GM12878 (cell line): ENCODE data around the gene ZNF423. TPM values are rescaled to one million over a fixed set of nuclear protein-coding genes. Genes with fewer than 3 reads are reported as not detected.

Source experiments
- ATAC-seq: fragments of 200-7000 bp; cut with Tn5 transposase; 3 replicates; pipeline ENCODE4 v1.9.1; 2020; ENCODE audit warnings: mild to moderate bottlenecking, moderate library complexity
- BruUV-seq: library from RNA; stranded (reverse); fragments of 400-500 nt; replicated peaks from 2 replicates; lab custom pipeline; 2021; lab: Mats Ljungman, UMichigan
- CTCF ChIA-PET: fragments of 300-600 bp; sonication (Branson Sonifier 250); formaldehyde crosslinking; extraction: SDS; loops from one replicate; lab custom pipeline; 2021; ENCODE audit warnings: inconsistent platforms; lab: Yijun Ruan, JAX
- POLR2A ChIA-PET: fragments of 350-600 bp; formaldehyde crosslinking; extraction: SDS; loops from one replicate; lab custom pipeline; 2021; ENCODE audit warnings: inconsistent platforms; lab: Charles Lee
- RAD21 ChIA-PET: fragments of 300-600 bp; sonication (Branson Sonifier 250); formaldehyde crosslinking; loops from one replicate; lab custom pipeline; 2023; ENCODE audit warnings: antibody characterized with exemption; ENCODE audit not compliant: unreplicated experiment; lab: Charles Lee
- SMC1A ChIA-PET: fragments of 300-600 bp; sonication (Branson Sonifier 250); formaldehyde crosslinking; loops from one replicate; lab custom pipeline; 2023; ENCODE audit not compliant: unreplicated experiment, uncharacterized antibody; lab: Charles Lee
- DNase-seq: peaks from one replicate; pipeline ENCODE4 v3.0.0-alpha.2; 2011; ENCODE audit warnings: low read depth, low spot score
- FAIRE-seq: peaks from 3 replicates; lab custom pipeline; 2011; peaks lifted over from hg19 to GRCh38; lab: Jason Lieb, UNC
- H2AFZ ChIP-seq: 2 replicates; pipeline ENCODE4 v1.6.0; 2011; ENCODE audit warnings: low read depth, low read length, control low read depth; ENCODE audit not compliant: control insufficient read depth
- H3K27ac ChIP-seq: 2 replicates; pipeline ENCODE4 v1.5.1; 2011; ENCODE audit warnings: control low read depth; ENCODE audit not compliant: control insufficient read depth, insufficient read depth
- H3K27me3 ChIP-seq, 2 experiments: replicated peaks in 1 of 2; 2 replicates each; pipeline versions ENCODE4 v1.6.0 to v1.6.1; 2011; ENCODE audit warnings: low read length in 1 of 2; ENCODE audit not compliant: control insufficient read depth in 2 of 2, insufficient read depth in 2 of 2
- H3K36me3 ChIP-seq, 2 experiments: 2 replicates each; pipeline ENCODE4 v1.5.1; 2011; ENCODE audit warnings: low read length in 1 of 2; ENCODE audit not compliant: control insufficient read depth in 2 of 2, insufficient read depth in 2 of 2
- H3K4me1 ChIP-seq: 2 replicates; pipeline ENCODE4 v1.6.1; 2011; ENCODE audit warnings: mild to moderate bottlenecking, low read length, moderate library complexity, mixed read lengths; ENCODE audit not compliant: control insufficient read depth, insufficient read depth
- H3K4me2 ChIP-seq: 2 replicates; pipeline ENCODE4 v1.6.0; 2011; ENCODE audit warnings: control low read depth; ENCODE audit not compliant: control insufficient read depth, insufficient read depth
- H3K4me3 ChIP-seq: fragments of 200-600 bp; sonication (generic); 2 replicates; pipeline ENCODE4 v1.5.1; 2016
- H3K79me2 ChIP-seq: 2 replicates; pipeline ENCODE4 v1.6.0; 2011; ENCODE audit warnings: low read length; ENCODE audit not compliant: control insufficient read depth, insufficient read depth
- H3K9ac ChIP-seq: 2 replicates; pipeline ENCODE4 v1.8.0; 2011; ENCODE audit warnings: low read length, control low read depth, mixed read lengths; ENCODE audit not compliant: control insufficient read depth, insufficient read depth
- H3K9me3 ChIP-seq: replicated peaks from 3 replicates; pipeline ENCODE4 v1.5.1; 2011; ENCODE audit warnings: mild to moderate bottlenecking, low read length; ENCODE audit not compliant: control insufficient read depth, insufficient read depth
- H4K20me1 ChIP-seq: 2 replicates; pipeline ENCODE4 v1.6.0; 2011; ENCODE audit not compliant: control insufficient read depth, insufficient read depth
- BACH1 ChIP-seq: fragments of 450-650 bp; IDR thresholded peaks from 2 replicates; pipeline ENCODE4 v1.6.1; 2017; ENCODE audit warnings: mild to moderate bottlenecking, borderline replicate concordance
- CHD4 ChIP-seq: fragments of 200-600 bp; sonication (generic); IDR thresholded peaks from 2 replicates; pipeline ENCODE4 v1.6.1; 2016; ENCODE audit warnings: mild to moderate bottlenecking
- DPF2 ChIP-seq: fragments of 450-650 bp; IDR thresholded peaks from 2 replicates; pipeline ENCODE4 v1.6.1; 2017; ENCODE audit warnings: mild to moderate bottlenecking
- HDAC2 ChIP-seq: fragments of 200-600 bp; sonication (generic); IDR thresholded peaks from 2 replicates; pipeline ENCODE4 v1.6.1; 2017
- RCOR1 ChIP-seq: conservative IDR thresholded peaks from 2 replicates; pipeline ENCODE4 v1.6.1; 2012; ENCODE audit warnings: low read depth, low read length, improper control_type of control experiment
- RUNX3 ChIP-seq: IDR thresholded peaks from 2 replicates; pipeline ENCODE4 v1.6.1; 2012; ENCODE audit warnings: low read length, inconsistent platforms
- SIX5 ChIP-seq: IDR thresholded peaks from 2 replicates; pipeline ENCODE4 v1.6.1; 2011; ENCODE audit warnings: mild to moderate bottlenecking, low read depth, low read length, moderate library complexity; ENCODE audit not compliant: severe bottlenecking
- SMARCA5 ChIP-seq: fragments of 450-650 bp; IDR thresholded peaks from 2 replicates; pipeline ENCODE4 v1.6.1; 2017; ENCODE audit warnings: mild to moderate bottlenecking
- STAT3 ChIP-seq: IDR thresholded peaks from 2 replicates; pipeline ENCODE4 v1.6.1; 2011; ENCODE audit warnings: low read depth, low read length, improper control_type of control experiment
- ZZZ3 ChIP-seq: IDR thresholded peaks from 2 replicates; pipeline ENCODE4 v1.6.1; 2011; ENCODE audit warnings: low read depth; ENCODE audit not compliant: control insufficient read depth, insufficient read length
- WGBS: methylation state at CpG from one replicate; pipeline ENCODE4 v1.1.6; 2016; ENCODE audit warnings: low lambda C conversion rate; ENCODE audit not compliant: insufficient replicate concordance, insufficient coverage; ENCODE audit errors: missing lambda C conversion rate; 5-methylcytosine and 5-hydroxymethylcytosine counted together
- in situ Hi-C: fragments of 300-500 bp; cut with MboI; formaldehyde crosslinking; loops from 9 replicates; pipeline ENCODE4 v1.14.3; 2018; ENCODE audit warnings: mixed read lengths
- intact Hi-C: fragments of 100-400 bp; cut with micrococcal nuclease; formaldehyde crosslinking; loops from one replicate; pipeline ENCODE4 v1.14.2; 2022; ENCODE audit not compliant: unreplicated experiment
- polyA plus RNA-seq, 11 experiments: library from polyadenylated mRNA; depleted of rRNA in 4 of 11; unstranded in 6 of 11; stranded (reverse) in 5 of 11; fragments of >200 nt; fragmentation: Nextera tagmentation in 4 of 11; fragmentation: Illumina TruSeq in 1 of 11; extraction: Ambion mirVana in 4 of 11; extraction: Trizol in 1 of 11; gene quantifications; 1 replicate in 1 of 11; 2 replicates in 10 of 11; pipeline versions ENCODE4 v1.2.1 to v1.2.3, GENCODE V29; 2011 to 2016; ENCODE audit warnings: inconsistent platforms in 2 of 11, missing spikeins in 2 of 11, low read depth in 1 of 11
- total RNA-seq, 4 experiments: library from RNA; depleted of rRNA in 3 of 4; stranded (reverse); fragments of >200 nt in 3 of 4; fragmentation: Illumina TruSeq in 1 of 4; extraction: Trizol in 1 of 4; gene quantifications; 2 replicates each; pipeline versions ENCODE4 v1.2.1 to v1.2.3, GENCODE V29; 2013 to 2021
- TF ChIP-seq, protein P1 (sequence below): fragments of 450-650 bp; IDR thresholded peaks from 2 replicates; pipeline ENCODE4 v1.6.1; 2016; ENCODE audit warnings: mild to moderate bottlenecking
- TF ChIP-seq, protein P2 (sequence below): fragments of 150-350 bp; IDR thresholded peaks from 2 replicates; pipeline ENCODE4 v1.6.1; 2016; ENCODE audit warnings: low read depth, low read length
- TF ChIP-seq, protein P3 (sequence below): IDR thresholded peaks from 2 replicates; pipeline ENCODE4 v1.6.1; 2011; ENCODE audit warnings: low read depth, mild to moderate bottlenecking, low read length, moderate library complexity, borderline replicate concordance; ENCODE audit errors: extremely low read depth
- TF ChIP-seq, protein P4 (sequence below): fragments of 450-650 bp; IDR thresholded peaks from 2 replicates; pipeline ENCODE4 v1.6.1; 2017; ENCODE audit warnings: low read depth, mild to moderate bottlenecking, moderate library complexity

The ZNF423 gene
- total and polyA plus RNA-seq, 10 of the 15 experiments (the other 5 are each of a cell fraction or from before 2014, with no cell fraction given): 0.03 to 0.64 (median 0.10) TPM

DNA sequence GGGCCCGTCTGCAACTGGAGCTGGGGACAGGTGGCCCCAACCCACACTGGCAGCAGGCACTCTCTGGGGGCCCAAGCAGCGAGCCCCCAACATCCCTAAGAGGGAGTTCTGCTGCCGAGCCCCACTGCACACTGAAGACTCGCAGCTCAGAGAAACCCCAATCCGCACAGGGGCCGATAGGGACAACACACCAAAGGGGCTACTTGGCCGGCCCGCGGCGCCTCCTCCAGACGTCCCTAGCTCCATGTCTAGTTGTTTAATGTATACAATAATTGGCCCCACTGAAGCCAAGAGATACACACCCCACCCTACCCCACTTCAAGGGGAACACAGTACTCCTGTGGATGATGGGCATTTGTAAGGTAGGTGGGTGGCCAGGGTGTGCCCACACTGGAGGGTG, 62.7 kb downstream of the ZNF423 start:
- Histone ChIP-seq H3K79me2 (no peaks in the 10 kb centered on the region), H3K9me3 (no peaks in the 10 kb centered on the region), H3K4me3 (no peak overlapping the region), H4K20me1 (no peaks in the 10 kb centered on the region), H3K9ac (no peak overlapping the region), H2AFZ (no peak overlapping the region), H3K27ac (no peak overlapping the region), H3K4me1 (no peaks in the 10 kb centered on the region), H3K4me2 (no peak overlapping the region), H3K27me3 (peaks cover 0 to 7% of the 10 kb centered on the region in 2 experiments; a peak in 2 of 4 replicates), H3K36me3 (no peaks in the 10 kb centered on the region)
- BruUV-seq: no TSS peak
- POLR2A ChIA-PET: no interaction called here
- intact Hi-C loops: no loop called here
- RAD21 ChIA-PET: no interaction called here
- ATAC-seq (no peak), FAIRE-seq (no peak), DNase-seq (no peak)
- no peak for TF ChIP-seq SMARCA5
- TF ChIP-seq BACH1: no peak
- TF ChIP-seq, protein P1, sequence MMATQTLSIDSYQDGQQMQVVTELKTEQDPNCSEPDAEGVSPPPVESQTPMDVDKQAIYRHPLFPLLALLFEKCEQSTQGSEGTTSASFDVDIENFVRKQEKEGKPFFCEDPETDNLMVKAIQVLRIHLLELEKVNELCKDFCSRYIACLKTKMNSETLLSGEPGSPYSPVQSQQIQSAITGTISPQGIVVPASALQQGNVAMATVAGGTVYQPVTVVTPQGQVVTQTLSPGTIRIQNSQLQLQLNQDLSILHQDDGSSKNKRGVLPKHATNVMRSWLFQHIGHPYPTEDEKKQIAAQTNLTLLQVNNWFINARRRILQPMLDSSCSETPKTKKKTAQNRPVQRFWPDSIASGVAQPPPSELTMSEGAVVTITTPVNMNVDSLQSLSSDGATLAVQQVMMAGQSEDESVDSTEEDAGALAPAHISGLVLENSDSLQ: no peak
- no peak for TF ChIP-seq HDAC2
- TF ChIP-seq, protein P2, sequence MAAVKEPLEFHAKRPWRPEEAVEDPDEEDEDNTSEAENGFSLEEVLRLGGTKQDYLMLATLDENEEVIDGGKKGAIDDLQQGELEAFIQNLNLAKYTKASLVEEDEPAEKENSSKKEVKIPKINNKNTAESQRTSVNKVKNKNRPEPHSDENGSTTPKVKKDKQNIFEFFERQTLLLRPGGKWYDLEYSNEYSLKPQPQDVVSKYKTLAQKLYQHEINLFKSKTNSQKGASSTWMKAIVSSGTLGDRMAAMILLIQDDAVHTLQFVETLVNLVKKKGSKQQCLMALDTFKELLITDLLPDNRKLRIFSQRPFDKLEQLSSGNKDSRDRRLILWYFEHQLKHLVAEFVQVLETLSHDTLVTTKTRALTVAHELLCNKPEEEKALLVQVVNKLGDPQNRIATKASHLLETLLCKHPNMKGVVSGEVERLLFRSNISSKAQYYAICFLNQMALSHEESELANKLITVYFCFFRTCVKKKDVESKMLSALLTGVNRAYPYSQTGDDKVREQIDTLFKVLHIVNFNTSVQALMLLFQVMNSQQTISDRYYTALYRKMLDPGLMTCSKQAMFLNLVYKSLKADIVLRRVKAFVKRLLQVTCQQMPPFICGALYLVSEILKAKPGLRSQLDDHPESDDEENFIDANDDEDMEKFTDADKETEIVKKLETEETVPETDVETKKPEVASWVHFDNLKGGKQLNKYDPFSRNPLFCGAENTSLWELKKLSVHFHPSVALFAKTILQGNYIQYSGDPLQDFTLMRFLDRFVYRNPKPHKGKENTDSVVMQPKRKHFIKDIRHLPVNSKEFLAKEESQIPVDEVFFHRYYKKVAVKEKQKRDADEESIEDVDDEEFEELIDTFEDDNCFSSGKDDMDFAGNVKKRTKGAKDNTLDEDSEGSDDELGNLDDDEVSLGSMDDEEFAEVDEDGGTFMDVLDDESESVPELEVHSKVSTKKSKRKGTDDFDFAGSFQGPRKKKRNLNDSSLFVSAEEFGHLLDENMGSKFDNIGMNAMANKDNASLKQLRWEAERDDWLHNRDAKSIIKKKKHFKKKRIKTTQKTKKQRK: no peak
- TF ChIP-seq, protein P3, sequence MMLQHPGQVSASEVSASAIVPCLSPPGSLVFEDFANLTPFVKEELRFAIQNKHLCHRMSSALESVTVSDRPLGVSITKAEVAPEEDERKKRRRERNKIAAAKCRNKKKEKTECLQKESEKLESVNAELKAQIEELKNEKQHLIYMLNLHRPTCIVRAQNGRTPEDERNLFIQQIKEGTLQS: no peak
- no peak for TF ChIP-seq RUNX3
- no peak for TF ChIP-seq CHD4
- no peak for TF ChIP-seq STAT3
- no peak for TF ChIP-seq SIX5
- no peak for TF ChIP-seq ZZZ3
- no peak for TF ChIP-seq RCOR1
- TF ChIP-seq, protein P4, sequence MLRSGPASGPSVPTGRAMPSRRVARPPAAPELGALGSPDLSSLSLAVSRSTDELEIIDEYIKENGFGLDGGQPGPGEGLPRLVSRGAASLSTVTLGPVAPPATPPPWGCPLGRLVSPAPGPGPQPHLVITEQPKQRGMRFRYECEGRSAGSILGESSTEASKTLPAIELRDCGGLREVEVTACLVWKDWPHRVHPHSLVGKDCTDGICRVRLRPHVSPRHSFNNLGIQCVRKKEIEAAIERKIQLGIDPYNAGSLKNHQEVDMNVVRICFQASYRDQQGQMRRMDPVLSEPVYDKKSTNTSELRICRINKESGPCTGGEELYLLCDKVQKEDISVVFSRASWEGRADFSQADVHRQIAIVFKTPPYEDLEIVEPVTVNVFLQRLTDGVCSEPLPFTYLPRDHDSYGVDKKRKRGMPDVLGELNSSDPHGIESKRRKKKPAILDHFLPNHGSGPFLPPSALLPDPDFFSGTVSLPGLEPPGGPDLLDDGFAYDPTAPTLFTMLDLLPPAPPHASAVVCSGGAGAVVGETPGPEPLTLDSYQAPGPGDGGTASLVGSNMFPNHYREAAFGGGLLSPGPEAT: no peak
- TF ChIP-seq DPF2: no peak
- in situ Hi-C loops: no loop called here
- CTCF ChIA-PET: no interaction called here
- SMC1A ChIA-PET: no interaction called here
- WGBS: 40% methylated on average over 11 of the region's 11 CpGs
